Measurements from ENCODE around the gene RPL22. TPM values are rescaled to one million over a fixed set of nuclear protein-coding genes. Genes with fewer than 3 reads are reported as not detected.

Gene RPL22
- total RNA-seq, 1 experiment from 2014 or later, result 456 TPM

- BruUV-seq (replicated peaks), result no TSS peak
- ChIA-PET RAD21 (ENCODE audit: low non-redundant PET in 1 of 2, low total read pairs in 2 of 2, uncharacterized antibody in 2 of 2, unreplicated experiment in 2 of 2) (no interaction called here), CTCF (interaction anchor here (1.2 kb wide), 1 partner anchor 27 kb away, joined by 3 read pairs; the partner anchor contains the start of gene RNF207), POLR2A (no interaction called here)
- no peaks in the 10 kb centered on the region for H3K27me3 ChIP-seq (ENCODE audit: insufficient read depth, low read length)
- H3K9me2 ChIP-seq (ENCODE audit: insufficient read depth), result no peaks in the 10 kb centered on the region
- H3K9ac ChIP-seq (ENCODE audit: low read length), result peak overlapping the region; percentile 20; the same call in 1 of the 2 replicates
- peaks cover 17 to 36% of the 10 kb centered on the region in 2 experiments; a peak in 3 of 4 replicates for H3K36me3 ChIP-seq (ENCODE audit: control insufficient read depth in 1 of 2, insufficient read depth in 2 of 2, low read length in 2 of 2)
- H3K4me1 ChIP-seq (ENCODE audit: control insufficient read depth in 1 of 2, insufficient read depth in 2 of 2, low read length in 2 of 2), result peaks cover 7 to 33% of the 10 kb centered on the region in 2 experiments; a peak in 3 of 4 replicates
- peak overlapping the region; percentile 91 for H3K4me2 ChIP-seq (ENCODE audit: low read length)
- ATAC-seq (no peak), DNase-seq (ENCODE audit: low read depth, low spot score) (no peak)
- no peaks in the 10 kb centered on the region; the same call in 1 of the 2 replicates for H4K20me1 ChIP-seq (ENCODE audit: insufficient read depth)
- H3K4me3 ChIP-seq (replicated peaks in 1 of 2; ENCODE audit: low read depth in 1 of 2, low read length in 2 of 2), result no peak overlapping the region
- intact Hi-C loops (cut with micrococcal nuclease), result no loop called here
- TF ChIP-seq POLR2AphosphoS5 (IDR thresholded peaks at IDR 0.05; ENCODE audit: low read depth, low read length) (no peak), SRF (IDR thresholded peaks at IDR 0.05; ENCODE audit: low read depth) (no peak), TCF7L2 (IDR thresholded peaks at IDR 0.05; ENCODE audit: borderline replicate concordance, extremely low read depth, insufficient read depth, insufficient read length) (no peak), REST (IDR thresholded peaks at IDR 0.05; ENCODE audit: low read depth) (no peak), SP1 (IDR thresholded peaks at IDR 0.05; ENCODE audit: low read depth) (no peak), FOSL1 (IDR thresholded peaks at IDR 0.05; ENCODE audit: low read depth) (no peak), ZNF274 (IDR thresholded peaks at IDR 0.05; ENCODE audit: low read depth, low read length) (no peak)
- TF ChIP-seq, protein P1, sequence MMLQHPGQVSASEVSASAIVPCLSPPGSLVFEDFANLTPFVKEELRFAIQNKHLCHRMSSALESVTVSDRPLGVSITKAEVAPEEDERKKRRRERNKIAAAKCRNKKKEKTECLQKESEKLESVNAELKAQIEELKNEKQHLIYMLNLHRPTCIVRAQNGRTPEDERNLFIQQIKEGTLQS (IDR thresholded peaks at IDR 0.05), result no peak
- TF ChIP-seq, protein P2, sequence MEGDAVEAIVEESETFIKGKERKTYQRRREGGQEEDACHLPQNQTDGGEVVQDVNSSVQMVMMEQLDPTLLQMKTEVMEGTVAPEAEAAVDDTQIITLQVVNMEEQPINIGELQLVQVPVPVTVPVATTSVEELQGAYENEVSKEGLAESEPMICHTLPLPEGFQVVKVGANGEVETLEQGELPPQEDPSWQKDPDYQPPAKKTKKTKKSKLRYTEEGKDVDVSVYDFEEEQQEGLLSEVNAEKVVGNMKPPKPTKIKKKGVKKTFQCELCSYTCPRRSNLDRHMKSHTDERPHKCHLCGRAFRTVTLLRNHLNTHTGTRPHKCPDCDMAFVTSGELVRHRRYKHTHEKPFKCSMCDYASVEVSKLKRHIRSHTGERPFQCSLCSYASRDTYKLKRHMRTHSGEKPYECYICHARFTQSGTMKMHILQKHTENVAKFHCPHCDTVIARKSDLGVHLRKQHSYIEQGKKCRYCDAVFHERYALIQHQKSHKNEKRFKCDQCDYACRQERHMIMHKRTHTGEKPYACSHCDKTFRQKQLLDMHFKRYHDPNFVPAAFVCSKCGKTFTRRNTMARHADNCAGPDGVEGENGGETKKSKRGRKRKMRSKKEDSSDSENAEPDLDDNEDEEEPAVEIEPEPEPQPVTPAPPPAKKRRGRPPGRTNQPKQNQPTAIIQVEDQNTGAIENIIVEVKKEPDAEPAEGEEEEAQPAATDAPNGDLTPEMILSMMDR (IDR thresholded peaks at IDR 0.05 in 2 of 3, conservative IDR thresholded peaks at IDR 0.05 in 1 of 3; ENCODE audit: borderline replicate concordance in 1 of 3, insufficient read depth in 1 of 3, low read depth in 2 of 3, low read length in 2 of 3), result no peak
- H2AFZ ChIP-seq (ENCODE audit: low read depth, low read length, poor library complexity, severe bottlenecking), result no peak overlapping the region
- H3K9me3 ChIP-seq (ENCODE audit: control insufficient read depth in 1 of 2, insufficient read depth in 1 of 2, low read depth in 1 of 2, low read length in 2 of 2), result no peaks in the 10 kb centered on the region
- peaks cover 60% of the 10 kb centered on the region for H3K79me2 ChIP-seq (ENCODE audit: insufficient read depth, low read length)
- H3K27ac ChIP-seq (ENCODE audit: low read depth, low read length), result no peak overlapping the region
These were observed 34.0 kb upstream of the RPL22 start for GRCh38 chr1:6233376-6233775.
